CD4-positive, alpha-beta memory T cell (primary cell): ENCODE results near the gene FGFR4. TPM values are rescaled to one million over a fixed set of nuclear protein-coding genes. Genes with fewer than 3 reads are reported as not detected.

Source experiments
- CTCF ChIA-PET: fragments of 350-600 bp; sonication (Branson Sonifier 250); formaldehyde crosslinking; loops from one replicate; lab custom pipeline; 2021; ENCODE audit warnings: inconsistent platforms; ENCODE audit not compliant: partially characterized antibody; lab: Charles Lee
- POLR2A ChIA-PET: fragments of 350-600 bp; sonication (Branson Sonifier 250); formaldehyde crosslinking; loops from one replicate; lab custom pipeline; 2021; ENCODE audit not compliant: partially characterized antibody; lab: Charles Lee
- DNase-seq, 5 donors: peaks; one replicate each; pipeline versions ENCODE4 v3.0.0 to v3.0.0-alpha.2; 2020 to 2022; ENCODE audit warnings: mixed read lengths in 1 of 5
- H3K27ac ChIP-seq: one replicate; pipeline ENCODE4 v1.7.0; 2013; ENCODE audit warnings: low read depth, low read length
- H3K27me3 ChIP-seq: 2 replicates; pipeline ENCODE4 v1.7.0; 2013; ENCODE audit warnings: mild to moderate bottlenecking, low read length, moderate library complexity; ENCODE audit not compliant: insufficient read depth
- H3K36me3 ChIP-seq: 2 replicates; pipeline ENCODE4 v1.7.0; 2013; ENCODE audit warnings: mild to moderate bottlenecking, low read length, moderate library complexity; ENCODE audit not compliant: insufficient read depth
- H3K4me1 ChIP-seq: 2 replicates; pipeline ENCODE4 v1.7.0; 2013; ENCODE audit warnings: mild to moderate bottlenecking, low read length, moderate library complexity; ENCODE audit not compliant: insufficient read depth
- H3K4me3 ChIP-seq, 2 donors: one replicate each; pipeline ENCODE4 v1.7.0; 2013; ENCODE audit warnings: low read length in 2 of 2, mild to moderate bottlenecking in 1 of 2
- H3K9me3 ChIP-seq, 2 donors: one replicate each; pipeline ENCODE4 v1.7.0; 2013; ENCODE audit warnings: low read length in 2 of 2, control low read depth in 1 of 2; ENCODE audit not compliant: control insufficient read depth in 1 of 2
- H3K27ac Mint-ChIP-seq, 7 donors: one replicate each; pipeline ENCODE4 v1.8.0; 2020 to 2021; ENCODE audit warnings: mixed read lengths in 7 of 7, mild to moderate bottlenecking in 6 of 7, inconsistent platforms in 3 of 7, moderate library complexity in 3 of 7
- H3K27me3 Mint-ChIP-seq, 2 donors: one replicate each; pipeline ENCODE4 v1.8.0; 2020 to 2021; ENCODE audit warnings: mixed read lengths in 2 of 2
- H3K36me3 Mint-ChIP-seq, 2 donors: one replicate each; pipeline ENCODE4 v1.8.0; 2020 to 2021; ENCODE audit warnings: mixed read lengths in 2 of 2, inconsistent platforms in 1 of 2, mild to moderate bottlenecking in 1 of 2
- H3K4me1 Mint-ChIP-seq, 4 donors: one replicate each; pipeline ENCODE4 v1.8.0; 2020 to 2021; ENCODE audit warnings: mixed read lengths in 4 of 4, mild to moderate bottlenecking in 1 of 4
- H3K4me3 Mint-ChIP-seq, 8 donors: one replicate each; pipeline ENCODE4 v1.8.0; 2020 to 2021; ENCODE audit warnings: mixed read lengths in 8 of 8, mild to moderate bottlenecking in 7 of 8, moderate library complexity in 6 of 8, inconsistent platforms in 3 of 8
- H3K9me3 Mint-ChIP-seq, 8 donors: one replicate each; pipeline ENCODE4 v1.8.0; 2020 to 2021; ENCODE audit warnings: mixed read lengths in 8 of 8, mild to moderate bottlenecking in 5 of 8, inconsistent platforms in 3 of 8, moderate library complexity in 1 of 8
- intact Hi-C: fragments of 100-400 bp; cut with micrococcal nuclease; formaldehyde crosslinking; loops from one replicate; pipeline ENCODE4 v1.15.1; 2023
- polyA plus RNA-seq, 2 donors: library from polyadenylated mRNA; unstranded; fragments of 300-500 nt; fragmentation: Illumina TruSeq; gene quantifications; one replicate each; pipeline ENCODE4 v1.2.3, GENCODE V29; 2021
- total RNA-seq, 2 experiments: library from RNA; stranded (reverse); gene quantifications; one replicate each; pipeline ENCODE4 v1.2.3, GENCODE V29; 2021

Gene FGFR4
- total and polyA plus RNA-seq, 4 experiments from 2014 or later: 2.2 to 3.0 TPM; not detected in 2

DNA sequence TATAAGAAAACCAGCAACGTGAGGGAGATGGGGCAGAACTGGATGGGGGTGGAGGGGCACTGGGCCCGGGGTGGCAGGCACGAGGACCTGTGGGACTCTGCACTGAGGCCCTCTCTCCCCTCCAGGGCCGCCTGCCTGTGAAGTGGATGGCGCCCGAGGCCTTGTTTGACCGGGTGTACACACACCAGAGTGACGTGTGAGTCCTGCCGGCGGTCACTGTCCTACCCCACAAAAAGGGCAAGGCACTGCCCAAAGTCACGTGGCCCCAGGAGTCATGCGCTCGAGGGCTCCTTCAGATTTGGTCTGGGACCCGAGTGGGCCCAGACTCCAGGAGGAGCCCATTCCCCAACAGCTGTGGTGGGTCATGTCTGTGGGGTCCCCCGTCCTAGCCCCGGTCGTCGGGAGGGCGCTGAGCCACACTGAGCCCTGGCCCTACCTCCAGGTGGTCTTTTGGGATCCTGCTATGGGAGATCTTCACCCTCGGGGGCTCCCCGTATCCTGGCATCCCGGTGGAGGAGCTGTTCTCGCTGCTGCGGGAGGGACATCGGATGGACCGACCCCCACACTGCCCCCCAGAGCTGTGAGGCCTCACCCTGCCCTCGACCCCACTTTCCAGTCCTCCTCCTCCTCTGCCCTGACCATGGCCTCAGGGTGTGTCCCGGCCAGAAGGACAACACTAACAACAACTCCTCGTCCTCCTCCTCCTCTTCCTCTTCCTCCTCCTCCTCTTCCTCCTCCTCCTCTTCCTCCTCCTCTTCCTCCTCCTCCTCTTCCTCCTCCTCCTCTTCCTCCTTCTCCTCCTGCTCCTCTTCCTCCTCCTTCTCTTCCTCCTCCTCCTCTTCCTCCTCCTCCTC, 9.7 kb downstream of the FGFR4 start:
- Histone ChIP-seq H3K27me3 (no peaks in the 10 kb centered on the region), H3K36me3 (no peaks in the 10 kb centered on the region), H3K27ac (no peak overlapping the region), H3K4me1 (no peaks in the 10 kb centered on the region), H3K4me3 (no peak overlapping the region), H3K9me3 (no peaks in the 10 kb centered on the region)
- H3K4me3 Mint-ChIP-seq: no peak overlapping the region
- intact Hi-C loops: no loop called here
- CTCF ChIA-PET: interaction anchor here (1.4 to 1.8 kb wide), 2 partner anchors 11 to 436 kb away, joined by 3 to 4 read pairs; no protein-coding TSS in a partner anchor
- no peaks in the 10 kb centered on the region for H3K36me3 Mint-ChIP-seq
- DNase-seq: peak in 1 of 5 donors; percentile 33
- no peaks in the 10 kb centered on the region for H3K4me1 Mint-ChIP-seq
- POLR2A ChIA-PET: no interaction called here
- H3K27ac Mint-ChIP-seq: no peak overlapping the region
- no peaks in the 10 kb centered on the region for H3K9me3 Mint-ChIP-seq
- H3K27me3 Mint-ChIP-seq: peaks cover 0 to 3% of the 10 kb centered on the region in 2 donors

GRCh38 chr5:177097016-177097985, 10.6 kb downstream of the FGFR4 start:
- intact Hi-C loops: no loop called here
- H3K27me3 Mint-ChIP-seq: peaks cover 0 to 1% of the 10 kb centered on the region in 2 donors
- H3K36me3 ChIP-seq: no peaks in the 10 kb centered on the region
- no peaks in the 10 kb centered on the region for H3K27me3 ChIP-seq
- H3K36me3 Mint-ChIP-seq: no peaks in the 10 kb centered on the region
- CTCF ChIA-PET: interaction anchor here (1.8 to 1.9 kb wide), 2 partner anchors 10 to 15 kb away, joined by 4 to 8 read pairs; no protein-coding TSS in a partner anchor
- no peak overlapping the region for H3K4me3 Mint-ChIP-seq
- no peaks in the 10 kb centered on the region for H3K9me3 ChIP-seq
- POLR2A ChIA-PET: no interaction called here
- peak overlapping the region in 1 of 7 donors; percentile 76 for H3K27ac Mint-ChIP-seq
- no peaks in the 10 kb centered on the region for H3K4me1 ChIP-seq
- H3K9me3 Mint-ChIP-seq: no peaks in the 10 kb centered on the region
- H3K4me3 ChIP-seq: no peak overlapping the region
- H3K27ac ChIP-seq: no peak overlapping the region
- DNase-seq: no peak
- no peaks in the 10 kb centered on the region for H3K4me1 Mint-ChIP-seq

DNA sequence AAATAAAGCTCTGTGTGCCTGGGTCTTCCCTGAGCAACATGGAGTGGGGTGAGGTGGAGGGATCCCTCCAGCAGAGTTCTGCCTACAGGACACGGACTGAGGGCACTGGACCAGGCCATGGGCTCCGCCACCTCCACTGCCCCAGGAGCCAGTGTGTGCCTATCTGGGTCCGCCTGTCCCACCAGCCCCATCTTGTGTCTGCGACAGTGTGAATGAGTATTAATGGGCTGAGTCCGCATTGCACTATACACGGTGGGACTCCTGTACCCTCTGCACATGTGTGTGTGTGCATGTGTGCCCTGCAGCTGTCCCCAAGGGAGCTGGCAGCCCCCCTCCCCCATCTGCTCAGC, 11.4 kb downstream of the FGFR4 start:
- intact Hi-C loops: no loop called here
- Histone ChIP-seq H3K4me3 (no peak overlapping the region), H3K27ac (no peak overlapping the region), H3K4me1 (no peaks in the 10 kb centered on the region), H3K9me3 (no peaks in the 10 kb centered on the region), H3K27me3 (no peaks in the 10 kb centered on the region), H3K36me3 (no peaks in the 10 kb centered on the region)
- Mint-ChIP-seq H3K27me3 (peaks cover 0 to 1% of the 10 kb centered on the region in 2 donors), H3K9me3 (no peaks in the 10 kb centered on the region), H3K27ac (no peak overlapping the region), H3K4me1 (no peaks in the 10 kb centered on the region), H3K4me3 (no peak overlapping the region), H3K36me3 (no peaks in the 10 kb centered on the region)
- ChIA-PET POLR2A (no interaction called here), CTCF (interaction anchor here (1.8 to 1.9 kb wide), 2 partner anchors 9 to 14 kb away, joined by 4 to 8 read pairs; no protein-coding TSS in a partner anchor)
- no peak for DNase-seq

DNA sequence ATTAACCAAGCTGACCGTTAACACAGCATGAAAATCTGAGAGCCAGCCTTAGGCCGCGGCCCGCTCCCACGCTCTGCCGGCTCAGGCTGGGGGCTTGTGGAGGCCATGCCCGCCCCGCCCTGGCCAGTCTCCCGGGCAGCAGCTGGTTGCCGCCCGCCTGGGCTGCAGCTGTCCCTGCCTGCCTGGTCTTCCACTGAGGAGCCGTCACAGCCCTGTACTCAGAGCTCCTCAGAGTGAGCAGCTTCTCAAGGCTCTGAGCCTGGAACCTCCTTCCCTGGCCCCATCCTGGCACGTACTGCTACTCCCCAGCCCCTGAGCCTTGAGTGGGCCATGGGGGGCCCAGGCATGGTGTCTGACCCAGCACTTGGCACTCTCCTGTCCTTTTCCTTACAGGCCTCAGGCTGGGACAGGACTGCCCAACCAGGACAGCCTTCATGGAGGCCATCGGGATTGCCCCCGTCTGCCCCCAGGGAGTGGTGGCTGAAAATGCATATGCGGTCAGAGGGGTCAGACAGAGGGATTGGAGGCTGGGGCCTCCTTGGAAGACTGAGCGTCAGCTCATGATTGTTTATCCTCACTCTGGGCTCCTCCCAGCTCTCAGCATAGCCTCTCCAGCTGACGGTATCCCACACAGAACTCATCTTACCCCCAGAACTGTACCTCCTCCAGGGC, 11.9 kb downstream of the FGFR4 start:
- H3K4me3 ChIP-seq: no peak overlapping the region
- Mint-ChIP-seq H3K36me3 (no peaks in the 10 kb centered on the region), H3K9me3 (no peaks in the 10 kb centered on the region), H3K27me3 (peaks cover 0 to 1% of the 10 kb centered on the region in 2 donors), H3K4me3 (no peak overlapping the region), H3K27ac (no peak overlapping the region), H3K4me1 (no peaks in the 10 kb centered on the region)
- ChIA-PET POLR2A (no interaction called here), CTCF (interaction anchor here (1.8 to 3.0 kb wide), 3 partner anchors 8 to 14 kb away, joined by 4 to 8 read pairs (median 7); no protein-coding TSS in a partner anchor)
- H3K27ac ChIP-seq: no peak overlapping the region
- no peak for DNase-seq
- H3K9me3 ChIP-seq: no peaks in the 10 kb centered on the region
- H3K4me1 ChIP-seq: no peaks in the 10 kb centered on the region
- intact Hi-C loops: no loop called here
- no peaks in the 10 kb centered on the region for H3K36me3 ChIP-seq
- H3K27me3 ChIP-seq: no peaks in the 10 kb centered on the region

DNA sequence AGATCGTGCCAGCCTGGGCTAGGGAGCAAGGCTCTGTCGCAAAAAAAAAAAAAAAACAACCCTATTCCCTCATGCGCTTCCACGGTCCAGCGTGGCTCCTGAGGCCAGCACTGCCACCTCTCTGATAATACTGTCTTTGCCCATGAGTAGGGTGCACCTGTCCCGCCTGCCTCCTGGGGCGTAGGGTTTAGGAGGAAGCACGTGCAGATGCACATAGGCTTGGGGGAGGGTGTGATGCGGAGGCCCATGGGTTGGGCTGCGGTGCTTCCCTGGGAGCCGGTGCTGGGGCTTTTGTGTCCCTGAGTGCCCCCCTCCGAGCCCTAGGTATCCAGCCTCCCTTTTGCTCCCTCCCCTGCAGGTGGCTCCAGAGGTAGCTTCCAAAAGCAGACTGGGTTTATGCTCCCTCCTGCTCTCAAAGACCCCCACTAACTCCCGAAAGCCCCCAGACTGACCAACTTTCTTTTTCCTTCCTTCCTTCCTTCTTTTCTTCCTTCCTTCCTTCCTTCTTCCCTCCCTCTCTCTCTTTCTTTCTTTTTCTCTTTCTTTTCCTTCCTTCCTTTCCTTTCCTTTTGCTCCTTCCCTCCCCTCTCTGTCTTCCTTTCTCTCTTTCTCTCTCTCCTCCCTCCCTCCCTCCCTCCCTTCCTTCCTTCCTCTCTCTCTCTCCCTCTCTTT, 12.8 kb downstream of the FGFR4 start:
- ChIA-PET CTCF (interaction anchor here (0.6 to 3.0 kb wide), 2 partner anchors 11 to 14 kb away, joined by 3 to 7 read pairs; no protein-coding TSS in a partner anchor), POLR2A (no interaction called here)
- no peaks in the 10 kb centered on the region for H3K9me3 ChIP-seq
- Mint-ChIP-seq H3K9me3 (no peaks in the 10 kb centered on the region), H3K36me3 (no peaks in the 10 kb centered on the region), H3K27ac (no peak overlapping the region), H3K27me3 (peaks cover 0 to 1% of the 10 kb centered on the region in 2 donors), H3K4me1 (no peaks in the 10 kb centered on the region), H3K4me3 (no peak overlapping the region)
- DNase-seq: no peak
- H3K4me3 ChIP-seq: no peak overlapping the region
- no peak overlapping the region for H3K27ac ChIP-seq
- H3K36me3 ChIP-seq: no peaks in the 10 kb centered on the region
- no peaks in the 10 kb centered on the region for H3K4me1 ChIP-seq
- no peaks in the 10 kb centered on the region for H3K27me3 ChIP-seq
- intact Hi-C loops: no loop called here

GRCh38 chr5:177100714-177101121, 14.0 kb downstream of the FGFR4 start:
- Histone ChIP-seq H3K27me3 (no peaks in the 10 kb centered on the region), H3K4me3 (no peak overlapping the region), H3K36me3 (no peaks in the 10 kb centered on the region), H3K9me3 (no peaks in the 10 kb centered on the region), H3K27ac (no peak overlapping the region), H3K4me1 (no peaks in the 10 kb centered on the region)
- ChIA-PET CTCF (interaction anchor here (3.0 kb wide), 1 partner anchor 10 kb away, joined by 7 read pairs; no protein-coding TSS in a partner anchor), POLR2A (interaction anchor here (0.6 kb wide), 1 partner anchor 73 kb away, joined by 3 read pairs; no protein-coding TSS in a partner anchor)
- intact Hi-C loops: no loop called here
- Mint-ChIP-seq H3K4me3 (no peak overlapping the region), H3K27ac (no peak overlapping the region), H3K9me3 (no peaks in the 10 kb centered on the region), H3K36me3 (no peaks in the 10 kb centered on the region), H3K4me1 (no peaks in the 10 kb centered on the region), H3K27me3 (no peaks in the 10 kb centered on the region)
- DNase-seq: no peak
